HCT116 (cell line): ENCODE measurements around the gene MAP4K2. TPM values are rescaled to one million over a fixed set of nuclear protein-coding genes. Genes with fewer than 3 reads are reported as not detected.

Experiments
- ATAC-seq: fragments of 200-7000 bp; cut with Tn5 transposase; 2 replicates; pipeline ENCODE4 v1.9.1; 2020; ENCODE audit warnings: mild to moderate bottlenecking, moderate library complexity
- BruUV-seq: library from RNA; stranded (reverse); fragments of 400-500 nt; replicated peaks from 2 replicates; lab custom pipeline; 2021; lab: Mats Ljungman, UMichigan
- CTCF ChIA-PET: fragments of 300-600 bp; sonication (Branson Sonifier 250); formaldehyde crosslinking; loops from one replicate; lab custom pipeline; 2021; ENCODE audit warnings: antibody characterized with exemption; lab: Charles Lee
- POLR2A ChIA-PET: fragments of 300-600, 350-600 bp; sonication (Branson Sonifier 250); formaldehyde crosslinking; loops from one replicate; lab custom pipeline; 2021; ENCODE audit warnings: antibody characterized with exemption; lab: Charles Lee
- RAD21 ChIA-PET, 2 experiments: fragments of 300-600 bp; sonication (Branson Sonifier 250); formaldehyde crosslinking; loops; one replicate each; lab custom pipeline; 2023; ENCODE audit warnings: low total read pairs in 2 of 2; ENCODE audit not compliant: uncharacterized antibody in 2 of 2, unreplicated experiment in 2 of 2, low non-redundant PET in 1 of 2; lab: Charles Lee
- DNase-seq: peaks from one replicate; pipeline ENCODE4 v3.0.0-alpha.2; 2010; ENCODE audit warnings: low read depth, low spot score
- H2AFZ ChIP-seq: fragments of 200-600 bp; shearing (Covaris generic), sonication (generic); 2 replicates; pipeline ENCODE4 v1.6.1; 2017; ENCODE audit warnings: low read depth, mixed run types, mixed read lengths, antibody characterized with exemption, low read length; ENCODE audit not compliant: poor library complexity, severe bottlenecking
- H3K27ac ChIP-seq: 2 replicates; pipeline ENCODE4 v1.5.1; 2012; ENCODE audit warnings: low read depth, low read length
- H3K27me3 ChIP-seq: fragments of 200-600 bp; sonication (generic); 2 replicates; pipeline ENCODE4 v1.6.1; 2016; ENCODE audit warnings: mixed run types, low read length, mixed read lengths; ENCODE audit not compliant: insufficient read depth
- H3K36me3 ChIP-seq, 2 experiments: fragments of 200-500 bp in 1 of 2; fragments of 200-600 bp in 1 of 2; sonication (Bioruptor generic) in 1 of 2; sonication (generic) in 1 of 2; 2 replicates each; pipeline versions ENCODE4 v1.5.1 to v1.6.1; 2014 to 2016; ENCODE audit warnings: low read length in 2 of 2, inconsistent platforms in 1 of 2, mixed read lengths in 1 of 2, mixed run types in 1 of 2; ENCODE audit not compliant: insufficient read depth in 2 of 2, control insufficient read depth in 1 of 2
- H3K4me1 ChIP-seq, 2 experiments: fragments of 200-600 bp in 1 of 2; sonication (generic) in 1 of 2; 2 replicates each; pipeline versions ENCODE4 v1.5.1 to v1.6.1; 2012 to 2017; ENCODE audit warnings: low read length in 2 of 2, inconsistent platforms in 1 of 2, mild to moderate bottlenecking in 1 of 2, mixed read lengths in 1 of 2, mixed run types in 1 of 2, moderate library complexity in 1 of 2; ENCODE audit not compliant: insufficient read depth in 2 of 2, control insufficient read depth in 1 of 2
- H3K4me2 ChIP-seq: fragments of 200-600 bp; sonication (generic); 2 replicates; pipeline ENCODE4 v1.6.1; 2017; ENCODE audit warnings: mixed run types, low read length, mixed read lengths
- H3K4me3 ChIP-seq, 2 experiments: fragments of 200-600 bp in 1 of 2; sonication (generic) in 1 of 2; replicated peaks in 1 of 2; 2 replicates each; pipeline ENCODE4 v1.5.1; 2011 to 2016; ENCODE audit warnings: low read length in 2 of 2, control low read depth in 1 of 2, low read depth in 1 of 2, mild to moderate bottlenecking in 1 of 2, mixed read lengths in 1 of 2, mixed run types in 1 of 2
- H3K79me2 ChIP-seq: fragments of 200-600 bp; sonication (generic); 2 replicates; pipeline ENCODE4 v1.6.1; 2017; ENCODE audit warnings: mild to moderate bottlenecking, mixed run types, low read length, moderate library complexity, mixed read lengths; ENCODE audit not compliant: insufficient read depth
- H3K9ac ChIP-seq: fragments of 200-600 bp; sonication (generic); 2 replicates; pipeline ENCODE4 v1.6.1; 2016; ENCODE audit warnings: low read length, mixed read lengths
- H3K9me2 ChIP-seq: fragments of 200-600 bp; sonication (generic), shearing (Covaris generic); 2 replicates; pipeline ENCODE4 v1.6.1; 2017; ENCODE audit warnings: mixed run types, mild to moderate bottlenecking, moderate library complexity; ENCODE audit not compliant: insufficient read depth
- H3K9me3 ChIP-seq, 2 experiments: fragments of 200-500 bp in 1 of 2; fragments of 200-600 bp in 1 of 2; sonication (Bioruptor generic) in 1 of 2; sonication (generic) in 1 of 2; 2 replicates each; pipeline ENCODE4 v1.6.1; 2014 to 2017; ENCODE audit warnings: low read length in 2 of 2, mixed read lengths in 2 of 2, inconsistent platforms in 1 of 2, low read depth in 1 of 2, mild to moderate bottlenecking in 1 of 2, mixed run types in 1 of 2, moderate library complexity in 1 of 2; ENCODE audit not compliant: control insufficient read depth in 1 of 2, insufficient read depth in 1 of 2
- H4K20me1 ChIP-seq: fragments of 200-600 bp; sonication (generic), shearing (Covaris generic); 2 replicates; pipeline ENCODE4 v1.6.1; 2017; ENCODE audit warnings: mixed run types, mild to moderate bottlenecking, moderate library complexity; ENCODE audit not compliant: insufficient read depth
- EZH2 ChIP-seq: fragments of 200-600 bp; sonication (generic); IDR thresholded peaks from 2 replicates; pipeline ENCODE4 v1.6.1; 2017; ENCODE audit warnings: antibody characterized with exemption, mixed run types
- EZH2phosphoT487 ChIP-seq: fragments of 200-600 bp; IDR thresholded peaks from 2 replicates; pipeline ENCODE4 v1.6.1; 2018; ENCODE audit warnings: antibody characterized with exemption, borderline replicate concordance
- POLR2AphosphoS5 ChIP-seq: IDR thresholded peaks from 2 replicates; pipeline ENCODE4 v1.6.1; 2011; ENCODE audit warnings: mild to moderate bottlenecking, low read depth, low read length, moderate library complexity
- TCF7L2 ChIP-seq: IDR thresholded peaks from 2 replicates; pipeline ENCODE4 v1.7.0; 2011; ENCODE audit warnings: borderline replicate concordance, inconsistent platforms; ENCODE audit not compliant: insufficient read depth, insufficient read length; ENCODE audit errors: extremely low read depth
- ZFX ChIP-seq: fragments of 450-650 bp; IDR thresholded peaks from 2 replicates; pipeline ENCODE4 v1.6.1; 2017
- intact Hi-C: fragments of 100-400 bp; cut with micrococcal nuclease; formaldehyde crosslinking; loops from 2 replicates; pipeline ENCODE4 v1.10.0; 2022
- total RNA-seq: library from RNA; stranded (reverse); gene quantifications from one replicate; pipeline ENCODE4 v1.2.1, GENCODE V29; 2021; ENCODE audit not compliant: unreplicated experiment
- TF ChIP-seq, protein P1 (sequence below): IDR thresholded peaks from 2 replicates; pipeline ENCODE4 v1.6.1; 2011; ENCODE audit warnings: mild to moderate bottlenecking, low read length, moderate library complexity; ENCODE audit not compliant: insufficient replicate concordance; ENCODE audit errors: extremely low read depth

Gene MAP4K2
- total RNA-seq, 1 experiment from 2014 or later, result 44.2 TPM

DNA sequence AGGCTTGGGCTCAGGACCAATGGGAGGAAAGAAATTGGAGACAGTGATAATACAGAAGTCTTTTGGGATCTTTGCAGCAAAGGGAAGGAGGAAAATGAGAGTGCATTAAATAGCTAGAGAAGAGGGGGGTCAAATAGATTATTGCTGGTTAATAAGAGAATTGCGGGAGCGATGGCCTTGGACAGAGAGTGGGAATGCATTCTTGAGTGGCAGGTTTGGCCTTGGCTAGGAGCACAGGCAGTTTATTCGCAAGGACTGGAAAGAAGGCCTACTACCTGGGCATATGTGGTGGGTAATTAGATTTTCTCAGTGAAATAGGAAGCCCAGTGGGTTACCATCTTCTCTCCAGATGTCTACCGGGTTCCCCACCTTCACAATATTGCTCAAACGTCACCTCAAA lies 10.8 kb upstream of the MAP4K2 start:
- intact Hi-C loops, result no loop called here
- DNase-seq, result no peak
- ChIA-PET CTCF (interaction anchor here (0.8 kb wide), 1 partner anchor 30 kb away, joined by 3 read pairs; the partner anchor contains the start of gene CDC42BPG), RAD21 (no interaction called here), POLR2A (no interaction called here)
- H3K4me1 ChIP-seq, result peaks cover 7 to 20% of the 10 kb centered on the region in 2 experiments
- H2AFZ ChIP-seq, result no peak overlapping the region
- no peak overlapping the region for H3K4me3 ChIP-seq
- no peaks in the 10 kb centered on the region for H3K27me3 ChIP-seq
- ATAC-seq, result no peak
- no peaks in the 10 kb centered on the region for H3K36me3 ChIP-seq
- H3K9me2 ChIP-seq, result no peaks in the 10 kb centered on the region
- no peak for TF ChIP-seq EZH2phosphoT487
- TF ChIP-seq ZFX, result no peak
- no peak for TF ChIP-seq TCF7L2
- no peak overlapping the region for H3K4me2 ChIP-seq
- H3K27ac ChIP-seq, result no peak overlapping the region
- H3K9ac ChIP-seq, result no peak overlapping the region
- BruUV-seq, result no TSS peak
- no peaks in the 10 kb centered on the region for H4K20me1 ChIP-seq
- H3K9me3 ChIP-seq, result no peaks in the 10 kb centered on the region
- peaks cover 9% of the 10 kb centered on the region; the same call in 1 of the 2 replicates for H3K79me2 ChIP-seq

DNA sequence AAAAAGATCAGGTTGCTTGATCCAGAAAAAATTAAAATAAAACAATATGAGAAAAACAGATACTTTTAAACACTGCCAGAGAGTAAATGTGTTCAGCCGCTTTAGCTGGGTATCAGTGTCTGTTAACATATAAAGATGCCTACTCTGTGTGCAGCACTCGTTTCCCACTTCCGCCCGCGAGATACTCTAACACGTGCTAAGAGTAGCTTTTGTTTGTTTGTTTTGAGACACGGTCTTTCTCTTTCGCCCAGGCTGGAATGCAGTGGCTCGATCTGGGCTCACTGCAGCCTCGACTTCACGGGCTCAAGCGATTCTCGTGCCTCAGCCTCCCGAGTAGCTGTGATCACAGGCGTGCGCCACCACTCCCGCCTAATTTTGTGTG lies 7.9 kb upstream of the MAP4K2 start:
- CTCF ChIA-PET, result interaction anchor here (1.0 kb wide), 1 partner anchor 33 kb away, joined by 3 read pairs; the partner anchor contains the start of gene CDC42BPG
- peaks cover 7 to 20% of the 10 kb centered on the region in 2 experiments for H3K4me1 ChIP-seq
- peaks cover 13% of the 10 kb centered on the region; the same call in 1 of the 2 replicates for H3K79me2 ChIP-seq
- no peaks in the 10 kb centered on the region for H3K9me2 ChIP-seq
- peak overlapping the region; percentile 83; the same call in 1 of the 2 replicates for H3K9ac ChIP-seq
- POLR2A ChIA-PET, result interaction anchor here (1.1 to 2.5 kb wide), 2 partner anchors 32 to 33 kb away, joined by 5 to 11 read pairs; partner anchors contain the start of genes CDC42BPG and SF1
- H3K36me3 ChIP-seq, result peaks cover 5 to 10% of the 10 kb centered on the region in 2 experiments; a peak in 1 of 4 replicates
- no peak for DNase-seq
- no TSS peak for BruUV-seq
- H4K20me1 ChIP-seq, result no peaks in the 10 kb centered on the region
- peak; percentile 6; the same call in 1 of the 2 replicates for ATAC-seq
- H3K9me3 ChIP-seq, result no peaks in the 10 kb centered on the region
- intact Hi-C loops, result no loop called here
- H3K27me3 ChIP-seq, result no peaks in the 10 kb centered on the region
- peak overlapping the region; percentile 98 for H3K4me2 ChIP-seq
- H3K27ac ChIP-seq, result no peak overlapping the region
- TF ChIP-seq EZH2, result no peak
- TF ChIP-seq, protein P1, sequence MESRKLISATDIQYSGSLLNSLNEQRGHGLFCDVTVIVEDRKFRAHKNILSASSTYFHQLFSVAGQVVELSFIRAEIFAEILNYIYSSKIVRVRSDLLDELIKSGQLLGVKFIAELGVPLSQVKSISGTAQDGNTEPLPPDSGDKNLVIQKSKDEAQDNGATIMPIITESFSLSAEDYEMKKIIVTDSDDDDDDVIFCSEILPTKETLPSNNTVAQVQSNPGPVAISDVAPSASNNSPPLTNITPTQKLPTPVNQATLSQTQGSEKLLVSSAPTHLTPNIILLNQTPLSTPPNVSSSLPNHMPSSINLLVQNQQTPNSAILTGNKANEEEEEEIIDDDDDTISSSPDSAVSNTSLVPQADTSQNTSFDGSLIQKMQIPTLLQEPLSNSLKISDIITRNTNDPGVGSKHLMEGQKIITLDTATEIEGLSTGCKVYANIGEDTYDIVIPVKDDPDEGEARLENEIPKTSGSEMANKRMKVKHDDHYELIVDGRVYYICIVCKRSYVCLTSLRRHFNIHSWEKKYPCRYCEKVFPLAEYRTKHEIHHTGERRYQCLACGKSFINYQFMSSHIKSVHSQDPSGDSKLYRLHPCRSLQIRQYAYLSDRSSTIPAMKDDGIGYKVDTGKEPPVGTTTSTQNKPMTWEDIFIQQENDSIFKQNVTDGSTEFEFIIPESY, result no peak
- no peak for TF ChIP-seq POLR2AphosphoS5
- RAD21 ChIA-PET, result no interaction called here
- H2AFZ ChIP-seq, result no peak overlapping the region
- H3K4me3 ChIP-seq, result peak overlapping the region; percentile 89 to 91
